ENCODE measurements around the gene SPINK6.

SPINK6 gene

DNA sequence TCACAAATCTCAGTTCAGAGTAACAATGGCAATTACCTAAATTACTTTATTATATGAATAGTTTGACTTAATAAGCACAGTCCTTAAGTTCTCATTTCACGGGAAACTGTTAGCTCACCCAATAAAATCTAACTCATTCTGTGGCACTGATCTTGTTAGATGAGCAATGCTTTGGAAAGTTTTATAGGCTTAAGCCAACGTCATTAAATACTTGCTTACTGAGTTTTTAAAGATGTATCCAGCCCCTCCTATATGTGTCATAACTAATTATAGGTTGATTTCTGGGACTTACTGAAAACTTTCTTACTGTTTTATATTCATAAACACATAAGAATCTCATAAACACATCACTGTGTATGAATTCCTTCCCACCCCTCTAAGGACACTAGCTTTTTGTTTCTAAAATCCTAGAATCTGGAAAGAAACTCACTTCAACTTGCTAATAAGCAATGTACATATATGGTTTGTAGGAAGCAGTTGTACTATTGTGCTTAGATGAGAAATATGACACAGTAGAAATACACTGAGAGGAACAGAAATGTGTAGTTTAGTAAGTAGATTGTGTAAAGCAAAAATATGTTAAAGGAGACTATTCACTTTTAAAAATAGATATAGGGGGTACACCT is 21.4 kb downstream of the SPINK6 start:
- no peak for DNase-seq (ENCODE audit: low spot score)

DNA sequence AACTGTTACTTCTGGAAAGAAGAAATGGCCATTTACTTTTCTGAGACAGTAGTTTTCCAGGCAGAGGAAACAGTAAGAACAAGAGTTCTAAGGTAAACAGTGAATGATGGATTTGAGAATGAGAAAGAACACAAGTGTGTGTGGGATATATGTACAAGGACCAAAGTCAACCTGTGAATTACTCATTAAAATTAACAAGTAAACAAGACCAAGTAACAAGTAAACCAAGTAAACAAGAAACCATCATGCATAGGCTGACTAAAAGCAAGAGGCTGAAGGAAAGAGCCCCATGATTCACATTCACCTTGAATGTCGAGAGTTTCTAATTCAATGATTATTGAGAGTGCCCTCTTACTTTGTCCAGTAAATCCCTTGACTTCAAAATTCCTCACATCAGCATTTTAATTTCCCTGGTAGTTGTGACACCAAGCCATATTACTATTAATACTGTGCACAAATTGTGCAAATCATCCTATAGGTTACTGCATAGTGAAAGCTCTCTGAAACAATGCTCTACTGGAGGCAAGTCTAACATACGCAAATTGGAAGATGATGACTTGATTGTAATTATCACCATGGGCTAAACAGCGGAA is 25.6 kb downstream of the SPINK6 start:
- DNase-seq (ENCODE audit: low spot score), result no peak

DNA sequence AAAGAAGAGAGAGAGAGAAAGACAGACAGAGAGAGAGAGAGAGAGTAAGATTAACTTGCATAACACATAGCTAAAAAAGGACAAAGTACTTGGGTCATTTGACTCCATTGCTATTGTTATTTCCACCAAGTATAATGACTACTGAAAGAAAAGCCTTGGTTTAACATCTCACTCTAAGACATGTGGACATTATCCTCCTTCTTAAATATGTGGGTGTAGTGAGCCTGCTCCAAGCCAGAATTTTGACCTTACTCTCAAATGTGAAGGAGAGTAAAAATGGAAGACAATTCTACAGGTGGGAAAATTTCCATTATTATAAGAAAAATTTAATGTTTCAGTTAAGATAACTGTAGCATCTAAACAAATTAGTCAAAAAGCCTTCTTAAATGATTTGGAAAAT is 27.0 kb downstream of the SPINK6 start:
- no peak for DNase-seq (ENCODE audit: low spot score)

DNA sequence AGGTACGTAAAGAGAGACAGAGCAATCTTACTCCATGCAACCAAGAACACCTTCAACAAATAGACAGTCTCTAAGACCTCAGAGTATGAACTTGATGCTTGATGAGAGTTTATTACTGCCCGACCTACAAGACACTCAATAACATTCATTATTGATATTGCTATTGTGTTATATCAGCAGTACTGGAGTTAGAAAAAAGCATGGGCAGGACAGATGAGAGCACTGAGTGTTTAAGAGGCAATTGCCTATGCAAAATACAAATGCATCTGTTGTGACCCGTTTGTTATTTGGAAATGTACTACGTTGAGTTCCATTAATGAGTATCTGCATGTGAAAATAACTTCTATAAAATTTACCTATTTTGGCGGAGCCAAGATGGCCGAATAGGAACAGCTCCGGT is 27.4 kb downstream of the SPINK6 start:
- no peak for DNase-seq (ENCODE audit: low spot score)

DNA sequence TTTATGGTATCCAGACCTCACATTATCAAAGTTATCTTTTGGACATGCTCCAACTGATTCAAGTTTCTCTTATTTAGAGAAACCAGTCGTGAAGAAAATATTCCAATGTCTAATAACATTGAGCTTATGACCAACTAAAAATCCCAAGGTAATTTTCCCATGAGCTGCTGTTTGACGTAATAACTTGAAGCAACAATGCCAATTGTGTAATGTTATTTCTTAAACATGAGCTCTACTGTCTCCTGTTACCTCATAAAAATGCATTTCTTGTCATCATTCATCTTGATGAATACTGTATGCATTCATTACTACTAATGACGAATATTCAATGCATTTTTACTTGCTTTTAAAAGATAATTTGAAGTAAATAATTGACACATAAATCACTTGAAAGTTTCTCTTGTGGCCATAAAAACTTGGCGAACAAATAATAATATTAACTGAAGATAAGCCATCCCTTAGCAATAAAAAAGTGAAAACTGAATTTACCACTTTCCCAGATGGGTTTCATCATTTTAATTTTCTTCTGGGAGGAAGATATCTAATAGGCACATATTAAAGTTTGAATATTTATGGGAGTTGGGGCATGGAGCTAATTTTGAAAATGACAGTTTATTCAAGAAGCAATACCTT is 35.1 kb downstream of the SPINK6 start:
- no peak for DNase-seq (ENCODE audit: low spot score)

DNA sequence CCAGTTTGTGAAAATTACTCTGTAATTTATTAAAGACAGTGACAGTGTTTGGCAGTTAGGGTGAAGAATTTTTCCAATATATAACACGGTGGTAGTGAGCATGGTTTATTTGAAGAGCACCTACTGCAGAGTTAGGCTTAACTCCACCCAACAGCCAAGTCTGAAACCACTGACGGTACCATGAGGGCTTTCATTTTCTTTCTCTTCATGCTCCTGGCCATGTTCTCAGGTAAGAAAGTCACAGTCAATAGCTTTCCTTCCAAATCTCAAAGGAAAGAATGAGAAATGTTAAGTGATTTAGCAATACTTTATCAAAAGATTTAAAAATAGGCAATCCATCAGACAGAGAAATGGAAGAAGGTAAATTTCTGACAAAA is 35.6 kb downstream of the SPINK6 start, which contains the start of gene MARCOL:
Gene MARCOL, plus strand, starts transcription at position 108 of the 377 bp plus-strand sequence. Its CDS starts 73 bp downstream, at position 181.
- DNase-seq (ENCODE audit: low spot score), result no peak

DNA sequence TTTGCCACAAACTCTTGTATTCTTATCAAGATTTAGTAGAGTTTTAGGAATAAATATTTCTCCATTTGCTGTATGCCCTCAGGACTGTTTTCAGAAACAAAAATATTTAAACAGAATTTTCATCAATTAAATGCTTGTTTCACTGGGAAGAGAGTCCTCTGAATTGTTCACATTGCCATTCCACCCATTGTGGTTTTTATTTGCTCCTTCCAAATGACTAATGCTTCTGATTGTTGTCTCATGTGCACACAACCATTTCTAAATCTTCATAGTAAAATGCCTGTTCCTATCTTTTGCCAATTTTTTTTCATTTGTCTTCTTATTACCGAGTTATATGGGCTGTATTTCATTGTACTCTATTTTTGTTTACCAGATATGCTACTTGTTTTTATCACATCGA is 46.1 kb downstream of the SPINK6 start:
- DNase-seq (ENCODE audit: low spot score), result no peak

DNA sequence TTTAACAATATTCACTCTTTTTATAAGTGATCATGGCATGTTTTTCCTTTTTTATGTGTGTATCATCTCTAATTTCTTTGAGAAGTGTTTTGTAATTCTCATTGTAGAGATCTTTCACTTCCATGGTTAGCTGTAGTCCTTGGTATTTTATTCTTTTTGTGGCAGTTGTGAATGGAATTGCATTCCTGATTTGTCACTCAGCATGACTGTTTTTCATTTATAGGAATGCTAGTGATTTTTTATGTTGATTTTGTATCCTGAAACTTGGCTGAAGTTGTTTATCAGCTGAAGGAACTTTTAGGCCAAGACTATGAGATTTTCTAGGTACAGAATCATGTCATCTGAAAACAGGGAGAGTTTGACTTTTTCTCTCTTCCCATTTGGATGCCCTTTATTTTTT is 52.6 kb downstream of the SPINK6 start:
- DNase-seq (ENCODE audit: low spot score), result no peak

DNA sequence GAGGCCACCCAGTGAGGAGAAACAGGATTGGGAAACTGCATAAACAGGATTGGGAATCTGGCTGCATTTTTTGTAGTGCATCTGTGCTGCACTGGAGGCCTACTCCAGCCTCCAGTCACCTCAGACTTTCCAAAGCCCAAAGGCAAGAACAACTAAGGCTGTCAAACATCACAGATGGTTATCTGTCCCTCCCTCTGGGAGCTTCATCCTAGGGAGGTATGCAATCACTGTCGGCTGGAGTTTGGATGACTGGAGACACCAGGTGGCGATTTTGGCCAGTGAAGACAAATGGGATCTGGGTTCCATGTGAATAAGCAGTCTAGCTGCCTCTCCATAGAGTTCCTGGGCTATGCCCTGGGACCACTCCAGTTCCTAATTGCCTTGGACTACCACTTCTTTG is 56.4 kb downstream of the SPINK6 start:
- no peak for DNase-seq (ENCODE audit: low spot score)

DNA sequence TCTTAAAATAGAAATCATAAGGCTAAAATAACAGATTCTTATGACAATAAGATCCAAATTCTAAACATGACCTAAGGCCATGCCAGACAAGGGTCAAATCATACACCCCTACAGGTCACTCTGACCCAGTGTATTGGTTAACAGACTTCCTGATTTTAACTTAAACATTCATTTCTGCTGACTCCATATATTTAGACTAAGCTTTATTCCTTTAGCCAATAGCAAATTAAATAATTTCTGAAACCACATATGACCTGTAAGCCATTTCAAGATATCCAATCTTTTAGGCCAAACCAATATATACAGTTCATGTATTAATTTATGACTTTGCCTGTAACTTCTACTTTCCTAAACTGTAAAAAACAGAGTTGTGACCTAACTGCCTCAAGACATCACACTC is 58.4 kb downstream of the SPINK6 start:
- DNase-seq (ENCODE audit: low spot score), result no peak

All from CD4-positive, alpha-beta T cell treated with Interleukin-15 for 4 hours (primary cell).